Retina (tissue), 1 donor: ENCODE measurements around the gene TFB1M.
A peak's percentile ranks its signal among the peaks of the same experiment; 100 is the strongest.
"Not testable (repeated sequence)": the region's sequence is repeated elsewhere in the genome, so short reads cannot be mapped to it uniquely, and the experiment has no call there.

Experiments used
- DNase-seq: peaks from one replicate; pipeline ENCODE4 v3.0.0-alpha.2; 2016

TFB1M gene

DNA sequence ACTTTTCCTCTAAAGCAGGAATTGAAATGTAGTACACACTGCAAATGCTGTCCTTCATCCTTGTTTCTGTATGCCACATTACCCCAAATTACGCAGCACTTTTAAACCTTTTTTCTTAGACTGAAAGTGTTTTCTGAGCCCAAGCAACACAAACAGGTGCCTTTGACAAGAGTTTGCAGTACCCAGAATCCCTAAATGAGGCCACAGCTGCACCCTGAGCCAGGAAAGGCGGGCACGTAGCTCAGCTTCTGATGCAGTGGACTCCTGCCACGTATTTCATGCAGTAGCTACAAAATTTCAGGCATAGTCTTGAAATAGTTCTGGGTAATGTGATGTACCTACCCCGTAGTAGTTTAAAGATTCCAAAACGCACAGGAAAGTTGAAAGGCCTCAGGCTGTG, 81.4 kb downstream of the TFB1M start:
- DNase-seq = no peak

DNA sequence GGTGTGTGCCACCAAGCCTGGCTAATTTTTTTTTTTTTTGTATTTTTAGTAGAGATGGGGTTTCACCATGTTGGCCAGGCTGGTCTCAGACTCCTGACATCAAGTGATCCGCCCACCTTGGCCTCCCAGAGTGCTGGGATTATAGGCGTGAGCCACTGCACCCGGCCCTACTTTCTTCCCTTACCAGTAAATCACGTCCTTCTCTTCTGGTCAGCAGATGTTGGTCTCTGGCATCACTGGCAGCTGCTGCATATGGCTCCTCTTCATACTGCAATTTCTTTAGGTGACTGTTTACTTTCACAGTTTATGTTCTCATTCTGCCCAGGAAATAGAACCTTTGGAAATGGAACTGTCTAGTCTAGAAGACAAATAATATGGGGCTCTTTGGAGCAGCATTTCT, 83.3 kb downstream of the TFB1M start:
- DNase-seq = not testable (repeated sequence)

DNA sequence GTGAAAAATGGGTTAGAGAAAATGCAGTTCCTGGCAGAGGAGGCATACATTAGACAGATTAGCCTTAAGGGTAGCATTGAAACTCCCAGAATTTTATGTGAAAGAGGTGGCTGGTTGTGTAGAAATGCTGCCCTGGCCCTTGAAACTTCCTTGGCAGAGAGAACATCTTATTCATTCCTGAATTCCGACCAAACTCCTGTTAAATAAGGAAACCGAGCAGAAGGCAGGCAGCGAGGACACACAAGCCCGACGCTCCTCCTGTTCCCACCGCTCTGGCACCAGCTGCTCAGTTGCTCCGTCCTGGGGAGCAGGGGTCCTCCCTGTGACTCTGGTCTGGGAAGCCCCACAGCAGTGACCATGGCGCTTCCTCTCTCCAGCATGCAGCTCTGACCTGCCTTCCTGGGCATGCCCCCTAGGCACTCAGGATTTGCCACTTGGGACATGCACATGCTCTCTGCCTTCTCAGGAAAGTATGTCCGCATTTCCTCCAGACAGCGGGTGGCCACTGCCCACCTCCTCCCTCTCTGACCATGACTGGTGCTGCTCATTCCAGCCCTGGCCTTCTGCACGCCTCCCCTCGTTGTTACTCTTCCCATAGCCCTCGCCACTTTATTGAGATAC, 85.6 kb downstream of the TFB1M start:
- no peak for DNase-seq

DNA sequence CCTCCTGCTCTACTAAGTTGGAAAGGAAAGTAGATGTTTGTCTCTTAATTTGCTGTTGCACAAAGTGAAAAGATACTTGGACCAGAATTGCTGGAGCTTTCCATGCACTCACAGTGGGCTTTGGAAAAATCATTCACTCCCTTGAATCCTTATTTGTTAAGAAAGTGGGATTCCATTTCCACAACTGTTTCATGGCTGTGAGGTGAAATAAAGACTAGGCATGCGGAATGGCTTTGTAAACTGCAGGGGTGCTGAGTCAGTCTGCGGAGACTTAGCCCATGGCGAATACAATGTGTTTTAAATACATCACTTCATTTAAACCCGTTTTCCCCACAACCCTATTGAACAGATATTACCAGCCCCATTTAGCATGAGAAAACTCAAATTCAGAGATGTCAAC, 87.2 kb downstream of the TFB1M start:
- DNase-seq = no peak

DNA sequence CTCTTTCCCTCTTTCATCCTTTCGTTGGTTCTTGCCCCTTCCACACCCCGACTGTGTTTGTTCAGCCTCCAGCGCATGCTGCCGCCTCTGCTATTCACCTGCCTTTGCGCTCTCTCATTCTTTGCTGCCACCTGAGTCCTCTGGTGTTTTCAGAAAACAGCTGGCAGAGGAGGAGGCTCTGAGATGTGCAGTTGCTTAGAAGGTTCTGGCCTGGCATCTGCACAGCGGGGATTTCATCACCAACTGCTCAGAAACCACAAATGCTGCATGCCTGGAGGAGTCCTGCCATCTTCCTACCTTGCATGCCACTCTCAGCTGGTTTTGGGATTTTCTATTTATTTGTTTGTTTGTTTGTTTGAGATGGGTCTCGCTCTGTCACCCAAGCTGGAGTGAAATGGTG, 89.7 kb downstream of the TFB1M start:
- no peak for DNase-seq

DNA sequence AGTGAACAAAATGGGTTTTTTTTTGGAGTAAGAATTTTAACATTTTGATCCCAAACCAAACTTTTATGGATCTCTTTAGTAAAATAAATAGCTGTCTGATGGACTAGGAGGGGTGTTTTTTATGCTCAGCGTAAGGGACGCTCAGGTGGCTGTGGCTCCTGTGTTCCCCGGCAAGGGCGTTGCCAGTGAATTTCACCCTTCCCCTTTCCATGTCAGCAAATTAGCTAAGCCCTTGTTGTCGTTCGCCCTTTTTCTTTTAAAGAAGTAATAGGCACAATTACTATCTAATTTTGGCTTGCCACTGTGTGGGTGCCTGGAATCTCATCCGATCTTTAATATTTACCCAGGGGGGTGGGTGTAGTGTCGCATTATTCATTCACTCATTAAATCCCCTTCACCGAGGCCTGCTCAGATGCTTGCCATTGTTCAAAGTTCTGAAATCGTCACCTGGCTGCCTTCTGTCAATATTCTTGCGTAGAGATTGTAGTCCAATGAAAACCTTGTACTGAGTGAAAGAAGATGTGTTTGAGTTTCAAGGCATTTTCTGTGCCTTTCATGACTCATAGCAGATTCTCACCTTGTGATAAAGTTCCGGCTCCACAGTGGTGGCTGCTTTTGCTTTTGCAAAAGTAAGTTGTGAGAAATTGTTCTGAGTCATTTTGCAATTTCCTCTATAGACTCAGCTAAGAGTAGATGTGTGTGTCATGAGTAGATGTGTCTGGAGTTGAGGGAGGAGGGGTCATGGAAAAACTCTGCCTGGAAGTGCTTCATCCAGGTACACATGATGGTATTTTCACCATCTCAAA, 90.4 kb downstream of the TFB1M start:
- DNase-seq = no peak

DNA sequence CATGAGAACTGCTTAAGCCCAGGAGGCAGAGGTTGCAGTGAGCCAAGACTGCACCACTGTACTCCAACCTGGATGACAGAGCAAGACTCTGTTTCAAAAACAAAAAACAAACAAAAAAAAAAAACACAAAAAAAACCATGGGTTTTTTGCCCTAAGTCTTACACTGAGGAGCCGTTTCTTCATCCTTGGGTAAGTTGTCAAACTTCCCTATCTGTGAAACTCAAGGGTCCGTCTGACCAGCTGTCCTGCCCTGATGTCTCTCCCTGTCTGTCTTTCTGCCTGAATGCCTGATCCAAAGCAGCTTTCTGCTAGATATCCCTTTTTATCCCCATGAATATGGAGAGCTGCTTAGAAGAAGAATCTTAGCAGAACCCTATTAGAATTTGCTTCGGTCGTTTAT, 91.8 kb downstream of the TFB1M start:
- no peak for DNase-seq

DNA sequence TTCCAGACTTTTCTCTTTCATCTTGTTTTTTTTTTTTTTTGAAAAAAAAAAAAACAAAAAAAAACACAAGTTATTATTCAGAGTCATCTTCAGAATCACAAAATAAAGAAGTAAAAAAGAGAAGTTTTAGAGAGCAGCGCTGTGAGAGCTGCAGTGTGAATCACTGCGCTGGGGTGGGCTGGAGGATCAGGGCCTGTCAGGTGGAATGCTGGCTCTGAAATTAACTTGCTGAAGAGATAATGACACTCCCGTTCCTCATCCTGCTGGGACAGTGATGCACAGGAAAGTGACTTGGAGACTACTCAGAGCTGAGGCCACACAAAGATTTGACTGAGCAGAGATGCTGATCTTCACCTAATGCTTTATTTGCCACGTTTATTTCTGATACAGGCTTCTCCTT, 93.2 kb downstream of the TFB1M start:
- no peak for DNase-seq

DNA sequence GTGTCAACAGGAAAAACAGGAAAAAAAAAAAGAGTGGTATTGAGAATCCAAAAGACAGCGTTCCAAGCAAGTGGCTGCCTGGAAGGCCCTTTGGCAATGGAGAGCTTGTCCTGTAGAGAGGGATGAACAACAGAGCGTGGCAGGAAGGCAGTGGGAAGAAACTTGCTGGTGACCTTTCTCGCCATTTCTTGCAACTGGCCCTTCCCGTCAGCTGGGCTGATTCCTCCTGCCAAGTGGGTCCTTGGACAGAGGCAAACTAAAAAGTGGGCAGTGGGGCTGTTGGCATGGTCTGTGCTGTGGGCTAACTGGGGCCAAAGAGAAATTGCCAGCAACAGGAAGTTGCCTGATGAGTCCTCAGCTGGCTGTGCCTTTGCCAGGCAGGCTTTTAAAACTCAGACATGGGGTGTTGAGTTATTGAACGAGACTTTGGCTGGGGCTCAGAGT, 94.4 kb downstream of the TFB1M start:
- DNase-seq = no peak

DNA sequence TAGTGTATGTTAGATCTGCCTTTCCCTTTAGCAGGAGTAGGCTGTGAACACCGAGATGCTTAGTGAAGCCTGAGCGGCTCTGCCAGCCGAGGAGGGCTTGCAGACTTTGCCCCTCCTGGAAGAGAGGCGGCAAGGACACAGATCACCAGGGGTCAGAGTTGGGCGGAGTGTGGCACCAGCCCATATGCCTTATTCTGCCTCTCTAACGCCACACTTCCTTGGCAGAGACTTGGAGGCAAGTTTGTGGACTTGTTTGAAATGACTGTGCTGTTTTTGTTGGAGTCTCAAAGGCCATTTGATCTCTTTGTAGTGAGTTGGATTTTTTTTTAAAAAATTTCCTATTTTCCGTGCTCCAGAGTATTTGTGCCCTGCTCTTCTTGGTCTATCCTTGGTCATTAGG, 95.0 kb downstream of the TFB1M start:
- no peak for DNase-seq

DNA sequence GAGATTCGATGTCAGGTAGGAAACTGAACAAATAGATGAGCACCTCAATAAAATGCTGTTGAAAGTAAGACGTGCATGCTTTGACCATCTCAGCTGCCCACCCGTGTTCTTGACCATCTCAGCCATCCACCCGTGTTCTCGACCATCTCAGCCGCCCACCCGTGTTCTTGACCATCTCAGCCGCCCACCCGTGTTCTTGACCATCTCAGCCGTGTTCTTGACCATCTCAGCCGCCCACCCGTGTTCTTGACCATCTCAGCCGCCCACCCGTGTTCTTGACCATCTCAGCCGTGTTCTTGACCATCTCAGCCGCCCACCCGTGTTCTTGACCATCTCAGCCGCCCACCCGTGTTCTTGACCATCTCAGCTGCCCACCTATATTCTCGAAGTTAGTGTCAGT, 95.6 kb downstream of the TFB1M start:
- not testable (repeated sequence) for DNase-seq

DNA sequence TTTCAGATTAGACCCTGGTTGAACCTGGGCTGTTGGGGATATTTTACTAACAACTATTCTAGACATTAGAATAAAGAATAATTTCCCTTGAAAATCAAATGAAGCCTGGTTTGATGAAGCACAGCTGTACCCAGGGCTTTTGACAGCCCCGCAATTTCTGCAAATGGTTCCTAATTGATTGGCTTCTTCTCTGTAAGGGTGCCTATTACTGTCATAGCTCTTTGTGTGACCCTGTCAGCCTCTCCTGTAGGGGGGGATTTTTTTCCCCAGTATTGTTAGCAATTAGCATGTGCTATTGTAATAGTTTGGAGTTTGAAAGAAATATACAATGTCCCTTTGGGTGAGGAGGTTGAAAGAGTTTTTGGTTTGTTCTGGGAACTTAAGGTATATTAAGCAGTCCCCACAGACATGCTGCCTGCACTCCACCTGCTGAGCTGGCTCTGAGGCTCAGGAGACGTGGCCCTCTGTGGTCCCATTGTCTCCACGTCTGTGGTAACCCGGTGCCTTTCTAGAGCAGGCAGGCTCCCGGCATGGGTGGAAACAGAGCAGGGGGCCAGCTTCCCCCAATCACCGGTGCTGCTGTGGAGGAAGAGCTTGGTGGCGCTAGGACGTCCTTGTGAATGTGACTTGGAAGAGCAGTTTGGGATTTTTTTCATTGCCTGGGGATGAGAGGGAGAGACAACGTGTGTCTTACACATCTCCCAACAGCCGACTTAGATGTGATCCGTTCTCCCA, 97.8 kb downstream of the TFB1M start:
- peak; percentile 72 for DNase-seq

DNA sequence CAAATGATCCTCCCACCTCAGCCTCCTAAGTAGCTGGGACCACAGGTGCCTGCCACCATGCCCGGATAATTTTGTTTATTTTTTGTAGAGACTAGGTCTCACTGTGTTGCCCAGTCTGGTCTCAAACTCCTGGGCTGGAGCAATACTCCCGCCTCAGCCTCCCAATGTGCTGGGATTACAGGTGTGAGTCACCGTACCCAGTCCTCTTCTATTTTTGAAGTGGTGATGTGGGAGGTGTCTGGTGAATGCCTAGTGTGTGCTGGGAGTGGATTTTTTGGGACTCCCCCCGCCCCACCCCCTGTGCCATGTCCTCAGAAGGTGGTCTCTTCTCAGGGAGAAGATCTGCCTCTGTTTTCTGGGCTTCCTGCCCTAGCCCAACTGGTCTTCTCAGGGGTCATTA, 98.4 kb downstream of the TFB1M start:
- no peak for DNase-seq

DNA sequence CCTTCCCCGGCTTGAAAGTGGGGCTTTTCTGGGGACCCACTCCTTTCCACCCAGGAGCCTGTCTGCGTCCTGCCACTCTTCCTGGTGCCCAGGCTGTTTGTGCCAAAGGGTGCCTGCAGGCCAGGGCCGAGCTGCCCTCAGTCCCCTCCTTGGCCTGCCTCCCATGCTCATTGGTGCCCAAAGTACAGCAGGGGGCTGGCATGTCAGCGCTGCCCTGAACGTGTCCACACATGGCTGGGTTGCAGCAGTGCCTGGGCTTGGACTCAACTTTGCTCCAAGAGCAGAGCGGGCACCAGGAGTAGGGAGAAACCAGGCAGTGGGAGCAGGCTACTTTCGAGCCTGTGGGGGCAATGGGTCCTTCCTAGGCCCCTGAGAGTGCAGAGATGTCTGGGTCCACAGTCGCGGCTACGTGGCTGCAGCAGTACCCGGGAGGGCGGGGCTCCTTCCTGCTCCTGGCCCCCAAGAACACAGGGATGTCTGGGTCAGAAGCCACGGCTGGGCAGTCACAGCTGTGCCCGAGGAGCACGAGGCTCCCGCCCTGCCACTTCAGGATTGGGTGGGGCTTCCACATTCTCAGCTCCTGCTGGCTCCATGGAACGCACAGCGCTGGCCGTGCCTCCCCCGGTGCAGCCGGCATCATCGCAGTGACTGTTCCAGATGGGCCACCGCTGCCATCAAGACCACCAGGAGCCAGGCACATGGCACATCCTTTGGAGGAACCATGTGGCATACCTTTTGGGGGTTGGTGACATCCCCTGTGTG, 100.5 kb downstream of the TFB1M start:
- no peak for DNase-seq

DNA sequence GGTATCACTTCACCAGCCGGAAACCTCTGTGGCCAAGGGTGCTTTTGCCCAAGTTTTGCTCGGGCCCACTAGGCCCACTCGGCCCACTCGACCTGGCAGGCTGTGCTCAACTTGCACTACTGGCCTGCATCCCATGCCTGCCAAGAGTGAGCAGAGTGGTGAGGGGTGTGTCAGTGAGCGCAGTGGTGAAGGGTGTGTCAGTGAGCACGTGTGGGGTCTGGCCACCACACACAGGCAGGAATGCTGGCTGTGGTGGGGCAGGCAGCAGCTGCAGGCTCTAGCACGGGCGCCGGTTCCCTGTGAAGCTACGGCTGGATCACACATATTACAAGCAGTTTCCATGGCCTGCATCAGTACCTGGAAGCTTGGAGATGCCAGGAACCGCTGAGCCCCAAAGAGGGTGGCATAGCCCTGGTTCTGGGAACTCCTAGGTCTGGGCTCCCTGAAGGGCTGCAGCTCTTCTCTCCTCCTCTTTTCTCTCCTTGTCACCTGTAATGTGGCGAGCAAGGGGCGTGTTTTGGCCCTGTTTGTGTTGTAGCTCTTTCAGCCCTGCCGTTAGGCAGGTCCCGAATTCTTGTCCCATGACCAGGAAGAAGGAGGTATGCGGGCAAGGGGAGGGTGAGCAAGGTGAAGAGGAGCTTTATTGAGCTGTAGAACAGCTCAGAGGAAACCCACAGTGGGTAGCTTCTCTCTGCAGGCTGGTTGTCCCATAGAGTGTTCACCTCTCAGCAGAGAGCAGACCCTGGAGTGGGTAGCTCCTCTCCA, 101.5 kb downstream of the TFB1M start:
- DNase-seq = no peak

DNA sequence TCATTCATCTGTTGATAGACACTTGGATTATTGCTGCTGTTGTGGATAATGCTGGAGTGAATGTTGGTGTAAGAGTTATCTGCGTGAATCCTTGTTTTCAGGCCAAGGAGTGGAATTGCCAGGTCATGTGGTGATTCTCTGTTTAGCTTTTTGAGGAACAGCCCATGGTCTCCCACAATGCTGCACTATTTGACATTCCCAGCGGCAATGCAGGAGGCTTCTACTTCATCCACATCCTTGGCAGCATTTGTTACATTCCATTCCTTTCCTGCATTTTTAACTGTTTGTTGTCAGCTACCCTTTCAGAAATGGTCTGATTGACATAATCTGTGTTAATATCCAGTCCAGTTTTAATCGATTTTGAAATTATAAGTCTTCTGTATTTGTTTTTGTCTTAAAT, 102.2 kb downstream of the TFB1M start:
- DNase-seq = no peak

DNA sequence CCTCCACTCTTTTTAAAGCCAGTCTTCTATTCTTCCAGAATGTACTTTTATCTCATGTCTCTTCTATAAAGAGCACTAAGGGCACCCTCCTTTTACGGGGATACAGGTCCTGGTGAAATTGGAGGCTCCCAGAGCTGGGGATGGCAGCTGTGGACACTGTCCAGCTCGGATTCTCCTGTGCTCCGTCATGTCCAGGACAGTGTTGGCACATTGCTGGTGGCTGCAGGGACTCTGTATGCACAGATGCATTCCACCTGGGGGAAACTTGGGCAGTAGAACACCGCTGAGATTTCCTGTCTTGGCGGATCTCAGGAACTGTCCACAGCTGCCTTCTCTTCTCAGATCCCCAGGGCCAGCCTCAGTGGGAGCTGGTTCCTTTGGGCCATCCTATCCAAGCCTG, 107.1 kb downstream of the TFB1M start:
- no peak for DNase-seq
